K562 (cell line): ENCODE results near the gene TCF19. TPM values are rescaled to one million over a fixed set of nuclear protein-coding genes. Genes with fewer than 3 reads are reported as not detected.
"Not testable (repeated sequence)": the region's sequence is repeated elsewhere in the genome, so short reads cannot be mapped to it uniquely, and the experiment has no call there.

Experiments used
- ATAC-seq: fragments of 200-7000 bp; cut with Tn5 transposase; 3 replicates; pipeline ENCODE4 v1.9.1; 2020; ENCODE audit warnings: moderate library complexity
- BruUV-seq: library from RNA; stranded (reverse); fragments of 400-500 nt; replicated peaks from 2 replicates; lab custom pipeline; 2021; lab: Mats Ljungman, UMichigan
- CTCF ChIA-PET: fragments of 300-600 bp; formaldehyde crosslinking; extraction: SDS; loops from one replicate; lab custom pipeline; 2021; ENCODE audit warnings: low intra/inter-chr PET ratio; lab: Yijun Ruan, JAX
- POLR2A ChIA-PET: fragments of 300-600, 350-650 bp; sonication (Branson Sonifier 250); formaldehyde crosslinking; extraction: SDS; loops from one replicate; lab custom pipeline; 2021; ENCODE audit warnings: antibody characterized with exemption, inconsistent platforms; lab: Yijun Ruan, JAX
- DNase-seq, 4 experiments: peaks; one replicate each; pipeline versions ENCODE4 v3.0.0 to v3.0.0-alpha.2; 2011 to 2018; ENCODE audit warnings: low spot score in 3 of 4, mixed read lengths in 3 of 4; ENCODE audit errors: extremely low read depth in 1 of 4
- FAIRE-seq: peaks from 2 replicates; lab custom pipeline; 2011; peaks lifted over from hg19 to GRCh38; lab: Jason Lieb, UNC
- H2AFZ ChIP-seq: 2 replicates; pipeline ENCODE4 v1.6.0; 2011; ENCODE audit warnings: low read depth, low read length, control low read depth, inconsistent platforms
- H3K27ac ChIP-seq: fragments of 200-600 bp; 3 replicates; pipeline ENCODE4 v1.8.0; 2011; ENCODE audit warnings: low read depth, mild to moderate bottlenecking, control low read depth, inconsistent platforms, low read length, moderate library complexity, mixed read lengths; ENCODE audit errors: extremely low read depth
- H3K27me3 ChIP-seq, 2 experiments: fragments of 300-600 bp in 1 of 2; 2 replicates in 1 of 2; 3 replicates in 1 of 2; pipeline versions ENCODE4 v1.6.0 to v1.8.0; 2011; ENCODE audit warnings: inconsistent platforms in 2 of 2, low read length in 2 of 2, mild to moderate bottlenecking in 1 of 2, mixed read lengths in 1 of 2, moderate library complexity in 1 of 2; ENCODE audit not compliant: control insufficient read depth in 2 of 2, insufficient read depth in 2 of 2
- H3K36me3 ChIP-seq: fragments of 300-600 bp; 3 replicates; pipeline ENCODE4 v1.8.0; 2011; ENCODE audit warnings: mild to moderate bottlenecking, low read length, inconsistent platforms; ENCODE audit not compliant: control insufficient read depth, insufficient read depth
- H3K4me1 ChIP-seq, 2 experiments: fragments of 200-600 bp in 1 of 2; replicated peaks in 1 of 2; 2 replicates in 1 of 2; 3 replicates in 1 of 2; pipeline versions ENCODE4 v1.5.1 to v1.8.0; 2011; ENCODE audit warnings: inconsistent platforms in 2 of 2, low read length in 2 of 2, mild to moderate bottlenecking in 1 of 2, mixed read lengths in 1 of 2, moderate library complexity in 1 of 2; ENCODE audit not compliant: control insufficient read depth in 2 of 2, insufficient read depth in 2 of 2
- H3K4me2 ChIP-seq: 2 replicates; pipeline ENCODE4 v1.6.1; 2011; ENCODE audit warnings: low read length, control low read depth, inconsistent platforms, mixed read lengths; ENCODE audit not compliant: insufficient read depth
- H3K4me3 ChIP-seq: fragments of 200-600 bp; sonication (generic), shearing (Covaris generic); 2 replicates; pipeline ENCODE4 v1.5.1; 2016; ENCODE audit warnings: control low read depth, inconsistent platforms
- H3K79me2 ChIP-seq: fragments of 200-600 bp; 3 replicates; pipeline ENCODE4 v1.8.0; 2011; ENCODE audit warnings: low read length, inconsistent platforms; ENCODE audit not compliant: control insufficient read depth, insufficient read depth
- H3K9ac ChIP-seq, 2 experiments: 2 replicates each; pipeline versions ENCODE4 v1.6.0 to v1.6.1; 2011; ENCODE audit warnings: low read depth in 2 of 2, low read length in 2 of 2, control low read depth in 1 of 2, inconsistent platforms in 1 of 2, mild to moderate bottlenecking in 1 of 2, mixed read lengths in 1 of 2; ENCODE audit not compliant: insufficient read depth in 1 of 2
- H3K9me1 ChIP-seq: one replicate; pipeline ENCODE4 v1.6.0; 2011; ENCODE audit warnings: inconsistent platforms, mild to moderate bottlenecking, low read length, moderate library complexity; ENCODE audit not compliant: control insufficient read depth, insufficient read depth
- H3K9me3 ChIP-seq: replicated peaks from 2 replicates; pipeline ENCODE4 v1.5.1; 2011; ENCODE audit warnings: low read depth, low read length, inconsistent platforms; ENCODE audit not compliant: control insufficient read depth, insufficient read depth
- H4K20me1 ChIP-seq: replicated peaks from 2 replicates; pipeline ENCODE4 v1.6.1; 2011; ENCODE audit warnings: low read length, inconsistent platforms, mixed read lengths; ENCODE audit not compliant: control insufficient read depth, insufficient read depth
- BACH1 ChIP-seq: fragments of 200-800 bp; sonication (Bioruptor generic); IDR thresholded peaks from 2 replicates; pipeline ENCODE4 v1.6.1; 2016; ENCODE audit warnings: missing genetic modification characterization, missing compliant biosample characterization
- CC2D1A ChIP-seq: fragments of 450-650 bp; IDR thresholded peaks from 2 replicates; pipeline ENCODE4 v1.6.1; 2017; ENCODE audit warnings: mild to moderate bottlenecking
- GATA2 ChIP-seq: sonication (generic); formaldehyde crosslinking; IDR thresholded peaks from 2 replicates; pipeline ENCODE4 v1.4.0; 2020; ENCODE audit warnings: mild to moderate bottlenecking, missing genetic modification reagents
- PHB ChIP-seq: fragments of 250-450 bp; sonication (Bioruptor Pico); IDR thresholded peaks from 2 replicates; pipeline ENCODE4 v1.5.0; 2021
- SMARCA4 ChIP-seq: fragments of 450-650 bp; IDR thresholded peaks from 2 replicates; pipeline ENCODE4 v1.6.1; 2016
- WGBS: fragments of 100-300 bp; shearing (Covaris generic); methylation state at CpG from one replicate; pipeline ENCODE4 v1.1.6; 2016; ENCODE audit warnings: low coverage, mixed read lengths; ENCODE audit not compliant: insufficient coverage; ENCODE audit errors: missing lambda C conversion rate; 5-methylcytosine and 5-hydroxymethylcytosine counted together
- in situ Hi-C: fragments of 300-500 bp; cut with MboI; formaldehyde crosslinking; loops from 4 replicates; pipeline ENCODE4 v1.15.0; 2018; ENCODE audit warnings: inconsistent platforms, mixed read lengths
- intact Hi-C: fragments of 100-400 bp; cut with micrococcal nuclease; formaldehyde crosslinking; loops from 2 replicates; pipeline ENCODE4 v1.14.2; 2022
- polyA plus RNA-seq, 8 experiments: library from polyadenylated mRNA; depleted of rRNA in 4 of 8; stranded (reverse) in 5 of 8; unstranded in 3 of 8; fragments of >200 nt; fragmentation: Nextera tagmentation in 2 of 8; fragmentation: Illumina TruSeq in 1 of 8; extraction: Ambion mirVana in 2 of 8; extraction: Trizol in 1 of 8; gene quantifications; 2 replicates each; pipeline versions ENCODE4 v1.2.1 to v1.2.3, GENCODE V29; 2011 to 2014; ENCODE audit warnings: inconsistent platforms in 1 of 8, missing spikeins in 1 of 8
- total RNA-seq, 7 experiments: library from RNA; depleted of rRNA in 6 of 7; stranded (reverse); fragments of >200 nt in 6 of 7; fragmentation: Illumina TruSeq in 2 of 7; extraction: Trizol in 2 of 7; gene quantifications; 2 replicates each; pipeline versions ENCODE4 v1.2.1 to v1.2.3, GENCODE V29; 2011 to 2021; ENCODE audit warnings: low replicate concordance in 1 of 7

TCF19 gene
- total and polyA plus RNA-seq, 9 of the 15 experiments (the other 6 are each of a cell fraction or from before 2014, with no cell fraction given): 4.2 to 42.5 (median 25.7) TPM

DNA sequence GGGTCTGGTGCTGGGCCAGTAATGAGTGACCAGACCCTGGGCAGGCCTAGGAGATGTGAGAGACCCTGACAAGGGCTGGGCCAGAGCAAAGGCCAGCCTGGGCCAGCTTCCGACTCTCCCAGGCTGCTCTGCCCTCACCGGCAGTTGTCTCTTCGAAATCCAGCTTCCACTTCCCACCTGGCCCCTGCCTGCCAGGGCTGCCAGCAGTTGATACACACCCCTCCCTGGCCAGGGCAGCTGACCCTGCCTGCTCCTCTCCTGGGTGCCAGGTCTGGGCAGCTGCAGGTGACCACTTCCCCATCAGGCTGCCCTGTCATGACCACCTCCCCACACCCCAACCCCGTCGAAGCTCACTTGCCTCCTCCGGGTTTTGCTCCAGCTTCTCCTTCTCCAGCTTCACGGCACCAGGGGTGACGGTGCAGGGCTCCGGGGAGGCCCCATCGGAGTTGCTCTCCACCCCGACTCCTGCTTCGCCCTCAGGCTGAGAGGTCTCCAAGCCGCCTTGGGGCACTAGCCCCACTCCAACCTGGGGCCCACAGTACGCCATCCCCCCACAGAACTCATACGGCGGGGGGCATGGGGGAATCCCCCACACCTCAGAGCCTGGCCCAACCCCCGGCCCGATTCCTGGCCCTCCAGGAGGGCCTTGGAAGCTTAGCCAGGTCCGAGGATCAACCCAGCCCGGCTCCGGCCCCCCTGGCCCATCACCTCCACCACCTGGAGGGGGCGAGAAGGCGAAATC is 11.6 kb downstream of the TCF19 start:
- POLR2A ChIA-PET: interaction anchor here (0.6 to 1.6 kb wide), 9 partner anchors 8 to 1630 kb away, joined by 3 to 7 read pairs (median 3); partner anchors contain the start of gene TCF19
- H3K36me3 ChIP-seq, H3K79me2 ChIP-seq, H3K9me1 ChIP-seq, H3K27ac ChIP-seq, H3K27me3 ChIP-seq, H4K20me1 ChIP-seq, DNase-seq, H3K9me3 ChIP-seq, H3K4me3 ChIP-seq, in situ Hi-C loops, intact Hi-C loops, FAIRE-seq, CTCF ChIA-PET, BruUV-seq: not testable (repeated sequence)
- H3K4me2 ChIP-seq: peak overlapping the region; percentile 33; the same call in 1 of the 2 replicates
- peak overlapping the region; percentile 64 for H2AFZ ChIP-seq
- peak; percentile 36 for ATAC-seq
- peaks cover 18 to 26% of the 10 kb centered on the region in 2 experiments for H3K4me1 ChIP-seq
- peak overlapping the region in 1 of 2 experiments; percentile 82; a peak in 2 of 4 replicates for H3K9ac ChIP-seq
- TF ChIP-seq SMARCA4: 0 out of 2 replicates have a peak, but pooled peaks have one; percentile 3
- 71% methylated on average over 21 of the region's 23 CpGs for WGBS

DNA sequence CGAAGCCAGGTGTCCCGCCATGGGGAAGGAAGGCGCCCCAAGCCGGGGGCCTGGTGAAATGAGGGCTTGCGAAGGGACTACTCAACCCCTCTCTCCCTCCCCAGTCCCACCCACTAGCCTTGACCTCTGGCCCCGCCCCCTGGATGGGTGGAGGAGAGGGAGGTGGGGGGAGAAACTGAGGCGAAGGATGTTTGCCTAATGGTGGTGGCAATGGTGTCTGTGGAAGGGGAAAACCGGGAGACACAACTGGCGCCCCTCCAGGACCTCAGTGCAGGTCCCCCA is 12.2 kb downstream of the TCF19 start, which contains the start of gene POU5F1:
TSS of gene POU5F1 (minus strand) at position 83 of the 282 bp plus-strand sequence. CDS start at position 21, 62 bp downstream.
- no TSS peak for BruUV-seq
- no peak for DNase-seq
- 38% methylated on average over 3 of the region's 9 CpGs for WGBS

More for the DNA sequence above, 12.2 kb downstream of the TCF19 start, which contains the start of gene POU5F1:
- Histone ChIP-seq H3K9me3 (no peaks in the 10 kb centered on the region), H4K20me1 (no peaks in the 10 kb centered on the region), H3K36me3 (no peaks in the 10 kb centered on the region), H3K27ac (no peak within 1 kb of the TSS; the same call in 2 of the 3 replicates), H2AFZ (peak within 1 kb of the TSS; percentile 64), H3K79me2 (no peaks in the 10 kb centered on the region), H3K4me2 (peak within 1 kb of the TSS; percentile 33; the same call in 1 of the 2 replicates), H3K4me1 (peaks cover 18 to 27% of the 10 kb centered on the region in 2 experiments), H3K27me3 (no peaks in the 10 kb centered on the region), H3K4me3 (no peak within 1 kb of the TSS), H3K9ac (peak within 1 kb of the TSS in 1 of 2 experiments; percentile 82; a peak in 2 of 4 replicates), H3K9me1 (no peaks in the 10 kb centered on the region)
- ATAC-seq (no peak), FAIRE-seq (no peak)
- ChIA-PET CTCF (no interaction called here), POLR2A (interaction anchor here (1.0 kb wide), 1 partner anchor 24 kb away, joined by 4 read pairs; no protein-coding TSS in a partner anchor)
- in situ Hi-C loops (no loop called here), intact Hi-C loops (no loop called here)
- TF ChIP-seq BACH1 (tag) (no peak), GATA2 (CRISPR knock-in tag) (no peak), CC2D1A (no peak), PHB (no peak)
